HFFc6 (cell line): ENCODE results near the gene ACSBG1. TPM values are rescaled to one million over a fixed set of nuclear protein-coding genes. Genes with fewer than 3 reads are reported as not detected.
"Not testable (repeated sequence)": the region's sequence is repeated elsewhere in the genome, so short reads cannot be mapped to it uniquely, and the experiment has no call there.

Experiments used
- DNase-seq: peaks from one replicate; pipeline ENCODE4 v3.0.0-alpha.2; 2018
- H3K27ac Mint-ChIP-seq: 2 replicates; pipeline ENCODE4 v1.8.0; 2020; ENCODE audit warnings: mild to moderate bottlenecking, mixed read lengths
- H3K27me3 Mint-ChIP-seq: 2 replicates; pipeline ENCODE4 v1.8.0; 2021; ENCODE audit warnings: mild to moderate bottlenecking, moderate library complexity, mixed read lengths; ENCODE audit not compliant: insufficient read depth
- H3K36me3 Mint-ChIP-seq: 2 replicates; pipeline ENCODE4 v1.8.0; 2021; ENCODE audit warnings: low read depth, mixed read lengths
- H3K4me1 Mint-ChIP-seq: 2 replicates; pipeline ENCODE4 v1.8.0; 2020; ENCODE audit warnings: low read depth, mixed read lengths
- H3K4me3 Mint-ChIP-seq: 2 replicates; pipeline ENCODE4 v1.8.0; 2020; ENCODE audit warnings: mild to moderate bottlenecking, moderate library complexity, mixed read lengths
- H3K9me3 Mint-ChIP-seq: 2 replicates; pipeline ENCODE4 v1.8.0; 2020; ENCODE audit warnings: mild to moderate bottlenecking, mixed read lengths
- total RNA-seq, 6 experiments: library from RNA; stranded (reverse); fragmentation: NEBNext Ultra II Directional; extraction: Animal tissue kit (Norgen Biotek cat#: 25700); gene quantifications; 2 replicates in 1 of 6; 3 replicates in 5 of 6; pipeline ENCODE4 v1.2.3, GENCODE V29; 2021
- TF ChIP-seq, protein P1 (sequence below): fragments of 200-600 bp; sonication (generic); IDR thresholded peaks from 2 replicates; pipeline ENCODE4 v1.5.0; 2021; ENCODE audit warnings: antibody characterized with exemption, mild to moderate bottlenecking

ACSBG1 gene
- total RNA-seq, 6 experiments from 2014 or later, result not detected

DNA sequence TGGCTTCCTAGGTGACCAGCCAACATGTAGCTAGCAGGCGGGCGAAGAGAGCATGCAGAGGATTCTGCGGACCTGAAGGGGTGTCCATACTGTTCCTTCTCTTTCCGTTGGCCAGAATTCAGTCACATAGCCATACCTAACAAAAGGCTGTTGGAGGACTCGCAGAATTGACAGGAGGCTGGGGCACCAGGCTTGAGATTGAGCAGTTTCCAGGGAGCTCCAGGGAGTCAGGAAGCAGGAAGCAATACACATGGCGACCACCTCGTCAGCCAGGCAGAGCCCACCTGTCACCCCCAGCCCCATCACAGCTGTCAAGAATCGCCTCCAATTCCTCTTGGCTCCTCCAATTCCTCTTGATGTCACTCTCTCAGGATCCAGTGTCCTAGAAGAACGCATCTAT is 16.8 kb upstream of the ACSBG1 start:
- Mint-ChIP-seq H3K4me3 (no peak overlapping the region), H3K4me1 (no peaks in the 10 kb centered on the region), H3K27me3 (peaks cover 26% of the 10 kb centered on the region), H3K9me3 (no peaks in the 10 kb centered on the region), H3K36me3 (no peaks in the 10 kb centered on the region), H3K27ac (no peak overlapping the region)
- DNase-seq, result no peak
- TF ChIP-seq, protein P1, sequence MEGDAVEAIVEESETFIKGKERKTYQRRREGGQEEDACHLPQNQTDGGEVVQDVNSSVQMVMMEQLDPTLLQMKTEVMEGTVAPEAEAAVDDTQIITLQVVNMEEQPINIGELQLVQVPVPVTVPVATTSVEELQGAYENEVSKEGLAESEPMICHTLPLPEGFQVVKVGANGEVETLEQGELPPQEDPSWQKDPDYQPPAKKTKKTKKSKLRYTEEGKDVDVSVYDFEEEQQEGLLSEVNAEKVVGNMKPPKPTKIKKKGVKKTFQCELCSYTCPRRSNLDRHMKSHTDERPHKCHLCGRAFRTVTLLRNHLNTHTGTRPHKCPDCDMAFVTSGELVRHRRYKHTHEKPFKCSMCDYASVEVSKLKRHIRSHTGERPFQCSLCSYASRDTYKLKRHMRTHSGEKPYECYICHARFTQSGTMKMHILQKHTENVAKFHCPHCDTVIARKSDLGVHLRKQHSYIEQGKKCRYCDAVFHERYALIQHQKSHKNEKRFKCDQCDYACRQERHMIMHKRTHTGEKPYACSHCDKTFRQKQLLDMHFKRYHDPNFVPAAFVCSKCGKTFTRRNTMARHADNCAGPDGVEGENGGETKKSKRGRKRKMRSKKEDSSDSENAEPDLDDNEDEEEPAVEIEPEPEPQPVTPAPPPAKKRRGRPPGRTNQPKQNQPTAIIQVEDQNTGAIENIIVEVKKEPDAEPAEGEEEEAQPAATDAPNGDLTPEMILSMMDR, result no peak

DNA sequence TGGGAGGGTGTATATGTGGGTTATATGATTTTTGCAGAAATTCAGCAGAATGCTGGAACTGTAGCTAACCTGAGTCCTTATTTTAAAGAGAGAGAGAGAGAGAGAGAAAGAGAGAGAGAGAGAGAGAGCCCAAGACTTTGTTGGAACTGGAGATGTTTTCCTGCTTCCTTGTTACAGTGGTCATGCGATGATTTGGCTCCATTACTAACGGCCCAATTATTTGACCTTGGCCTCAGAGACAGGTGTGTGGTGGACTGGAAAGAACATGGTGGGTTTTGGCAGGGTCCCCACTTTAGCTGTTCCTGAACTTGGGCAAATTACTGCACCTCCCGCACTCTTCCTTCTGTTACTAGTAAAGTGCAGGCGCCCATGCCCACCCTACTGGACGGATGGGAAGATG is 14.8 kb upstream of the ACSBG1 start:
- Mint-ChIP-seq H3K9me3 (no peaks in the 10 kb centered on the region), H3K4me1 (no peaks in the 10 kb centered on the region), H3K4me3 (no peak overlapping the region), H3K36me3 (no peaks in the 10 kb centered on the region), H3K27ac (no peak overlapping the region), H3K27me3 (peaks cover 37% of the 10 kb centered on the region)
- DNase-seq, result no peak
- TF ChIP-seq, protein P1, result no peak

DNA sequence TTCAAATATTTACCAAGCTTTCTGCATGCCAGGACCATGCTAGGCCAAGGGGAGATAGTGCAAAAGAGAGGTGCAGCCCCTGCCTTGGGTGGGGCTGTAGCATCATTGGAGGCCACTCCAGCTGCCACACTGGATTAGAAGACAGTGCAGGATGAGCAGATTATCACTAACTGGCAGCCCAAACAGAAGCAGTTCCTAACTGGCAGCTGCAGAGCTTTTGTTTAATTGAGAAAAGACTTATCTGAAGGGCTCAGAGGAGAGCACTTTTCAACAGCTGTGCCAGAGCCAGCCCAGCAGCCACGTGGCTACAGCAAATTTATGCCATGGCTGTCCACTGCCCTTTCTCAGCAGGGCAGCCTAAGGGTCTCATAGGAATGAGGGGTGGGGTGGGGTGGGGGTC is 13.5 kb upstream of the ACSBG1 start:
- TF ChIP-seq, protein P1, result no peak
- Mint-ChIP-seq H3K9me3 (no peaks in the 10 kb centered on the region), H3K4me3 (no peak overlapping the region), H3K27me3 (peaks cover 37% of the 10 kb centered on the region), H3K4me1 (no peaks in the 10 kb centered on the region), H3K36me3 (no peaks in the 10 kb centered on the region), H3K27ac (no peak overlapping the region)
- no peak for DNase-seq

DNA sequence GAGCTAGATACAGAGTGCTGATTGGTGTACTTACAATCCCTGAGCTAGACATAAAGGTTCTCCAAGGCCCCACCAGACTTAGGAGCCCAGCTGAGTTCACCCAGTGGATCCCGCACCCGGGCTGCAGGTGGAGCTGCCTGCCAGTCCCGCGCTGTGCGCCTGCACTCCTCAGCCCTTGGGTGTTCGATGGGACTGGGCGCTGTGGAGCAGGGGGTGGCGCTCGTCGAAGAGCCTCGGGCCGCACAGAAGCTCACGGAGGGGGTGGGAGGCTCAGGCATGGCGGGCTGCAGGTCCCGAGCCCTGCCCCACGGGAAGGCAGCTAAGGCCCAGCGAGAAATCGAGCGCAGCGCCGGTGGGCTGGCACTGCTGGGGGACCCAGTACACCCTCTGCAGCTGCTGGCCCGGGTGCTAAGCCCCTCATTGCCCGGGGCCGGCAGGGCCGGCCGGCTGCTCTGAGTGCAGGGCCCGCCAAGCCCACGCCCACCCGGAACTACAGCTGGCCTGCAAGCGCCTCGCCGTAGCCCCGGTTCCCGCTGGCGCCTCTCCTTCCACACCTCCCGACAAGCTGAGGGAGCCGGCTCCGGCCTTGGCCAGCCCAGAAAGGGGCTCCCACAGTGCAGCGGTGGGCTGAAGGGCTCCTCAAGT is 11.7 kb upstream of the ACSBG1 start:
- not testable (repeated sequence) for H3K27ac Mint-ChIP-seq, H3K9me3 Mint-ChIP-seq, DNase-seq, H3K36me3 Mint-ChIP-seq, H3K4me1 Mint-ChIP-seq, H3K4me3 Mint-ChIP-seq
- H3K27me3 Mint-ChIP-seq, result peaks cover 35% of the 10 kb centered on the region

DNA sequence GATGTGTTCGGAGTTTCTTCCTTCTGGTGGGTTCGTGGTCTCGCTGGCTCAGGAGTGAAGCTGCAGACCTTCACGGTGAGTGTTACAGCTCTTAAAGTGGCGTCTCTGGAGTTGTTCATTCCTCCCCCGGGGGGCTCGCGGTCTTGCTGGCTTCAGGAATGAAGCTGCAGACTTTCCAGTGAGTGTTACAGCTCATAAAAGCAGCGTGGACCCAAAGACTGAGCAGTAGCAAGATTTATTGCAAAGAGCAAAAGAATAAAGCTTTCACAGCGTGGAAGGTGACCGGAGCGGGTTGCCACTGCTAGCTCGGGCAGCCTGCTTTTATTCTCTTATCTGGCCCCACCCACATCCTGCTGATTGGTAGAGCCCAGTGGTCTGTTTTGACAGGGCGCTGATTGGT is 11.0 kb upstream of the ACSBG1 start:
- not testable (repeated sequence) for H3K36me3 Mint-ChIP-seq, H3K4me3 Mint-ChIP-seq, H3K4me1 Mint-ChIP-seq, DNase-seq, H3K27ac Mint-ChIP-seq, H3K9me3 Mint-ChIP-seq
- peaks cover 31% of the 10 kb centered on the region for H3K27me3 Mint-ChIP-seq

DNA sequence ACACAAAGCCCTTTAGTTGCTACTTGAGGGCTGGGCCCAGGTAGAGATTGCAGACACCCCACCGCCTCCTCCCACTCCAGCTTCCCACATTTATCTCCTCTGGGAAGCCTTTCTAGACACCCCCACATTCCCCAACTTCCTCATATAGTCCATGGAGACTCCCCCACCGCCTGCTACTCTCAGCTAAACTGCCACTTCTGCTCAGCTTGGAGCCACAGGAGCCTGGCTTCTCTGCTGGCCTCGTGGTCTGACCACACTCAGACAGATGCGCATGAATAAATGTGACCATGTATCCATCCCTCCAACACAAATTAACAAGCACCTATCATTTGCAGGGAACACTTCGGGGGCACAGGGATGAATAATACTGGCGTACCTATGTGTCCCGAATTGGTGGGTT is 10.5 kb upstream of the ACSBG1 start:
- Mint-ChIP-seq H3K36me3 (no peaks in the 10 kb centered on the region), H3K27me3 (peaks cover 30% of the 10 kb centered on the region), H3K9me3 (no peaks in the 10 kb centered on the region), H3K4me1 (no peaks in the 10 kb centered on the region), H3K4me3 (no peak overlapping the region), H3K27ac (no peak overlapping the region)
- DNase-seq, result no peak
- TF ChIP-seq, protein P1, result no peak

DNA sequence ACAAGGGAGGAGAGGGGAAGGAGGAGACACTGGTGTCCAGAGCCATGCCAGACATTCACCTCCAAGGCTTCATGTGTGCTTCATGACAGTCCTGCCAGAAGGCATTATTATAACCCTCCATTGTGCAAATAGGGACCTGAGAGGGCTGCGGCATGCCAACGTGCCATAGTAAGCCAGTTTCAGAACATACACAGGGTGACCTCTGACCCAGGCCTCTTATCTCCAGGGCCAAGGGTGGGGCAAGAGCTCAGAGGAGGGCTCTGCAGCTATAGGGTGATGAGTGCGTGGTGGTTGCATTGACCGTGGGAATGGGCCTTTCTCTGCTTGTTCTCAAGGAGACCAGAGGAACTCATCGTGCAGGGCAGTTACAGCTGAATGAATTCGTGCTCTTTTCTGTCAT is 9.7 kb upstream of the ACSBG1 start:
- Mint-ChIP-seq H3K27me3 (peaks cover 28% of the 10 kb centered on the region), H3K9me3 (no peaks in the 10 kb centered on the region), H3K4me1 (no peaks in the 10 kb centered on the region), H3K27ac (no peak overlapping the region), H3K4me3 (no peak overlapping the region), H3K36me3 (no peaks in the 10 kb centered on the region)
- TF ChIP-seq, protein P1, result no peak
- DNase-seq, result no peak
